Panc1 (cell line): ENCODE measurements around the gene GPRC5D. TPM values are rescaled to one million over a fixed set of nuclear protein-coding genes. Genes with fewer than 3 reads are reported as not detected.

ENCODE experiments used
- ATAC-seq: fragments of 200-7000 bp; cut with Tn5 transposase; 2 replicates; pipeline ENCODE4 v1.9.1; 2020; ENCODE audit warnings: mild to moderate bottlenecking, moderate library complexity
- BruUV-seq: library from RNA; stranded (reverse); fragments of 400-500 nt; replicated peaks from 2 replicates; lab custom pipeline; 2021; lab: Mats Ljungman, UMichigan
- CTCF ChIA-PET: fragments of 300-600 bp; sonication (Branson Sonifier 250); formaldehyde crosslinking; loops from one replicate; lab custom pipeline; 2022; ENCODE audit warnings: antibody characterized with exemption; lab: Charles Lee
- POLR2A ChIA-PET: fragments of 300-600 bp; sonication (Branson Sonifier 250); formaldehyde crosslinking; loops from one replicate; lab custom pipeline; 2022; ENCODE audit warnings: antibody characterized with exemption; lab: Charles Lee
- DNase-seq: peaks from one replicate; pipeline ENCODE4 v3.0.0-alpha.2; 2010; ENCODE audit warnings: low read depth, low spot score
- H3K27ac ChIP-seq: 2 replicates; pipeline ENCODE4 v1.5.1; 2011; ENCODE audit warnings: mild to moderate bottlenecking, low read length, inconsistent platforms
- H3K27me3 ChIP-seq: fragments of 200-500 bp; sonication (Bioruptor generic); 2 replicates; pipeline ENCODE4 v1.6.0; 2014; ENCODE audit warnings: low read length, inconsistent platforms; ENCODE audit not compliant: control insufficient read depth, insufficient read depth
- H3K36me3 ChIP-seq: fragments of 200-500 bp; sonication (Bioruptor generic); 2 replicates; pipeline ENCODE4 v1.5.1; 2014; ENCODE audit warnings: inconsistent platforms, mild to moderate bottlenecking, low read length, moderate library complexity; ENCODE audit not compliant: control insufficient read depth, insufficient read depth
- H3K4me1 ChIP-seq: 2 replicates; pipeline ENCODE4 v1.5.1; 2011; ENCODE audit warnings: inconsistent platforms, mild to moderate bottlenecking, low read length, moderate library complexity; ENCODE audit not compliant: control insufficient read depth, insufficient read depth
- H3K4me3 ChIP-seq, 2 experiments: 2 replicates each; pipeline ENCODE4 v1.5.1; 2011 to 2012; ENCODE audit warnings: low read depth in 2 of 2, low read length in 2 of 2, mild to moderate bottlenecking in 2 of 2, inconsistent platforms in 1 of 2, moderate library complexity in 1 of 2
- H3K9me3 ChIP-seq: fragments of 200-500 bp; sonication (Bioruptor generic); 2 replicates; pipeline ENCODE4 v1.5.1; 2014; ENCODE audit warnings: low read depth, mild to moderate bottlenecking, inconsistent platforms, low read length, moderate library complexity; ENCODE audit not compliant: control insufficient read depth, insufficient read depth
- POLR2AphosphoS5 ChIP-seq: IDR thresholded peaks from 2 replicates; pipeline ENCODE4 v1.6.1; 2012; ENCODE audit warnings: mild to moderate bottlenecking, low read depth, low read length, moderate library complexity
- SIN3A ChIP-seq: IDR thresholded peaks from 2 replicates; pipeline ENCODE4 v1.6.1; 2012; ENCODE audit warnings: low read depth, mild to moderate bottlenecking, low read length, moderate library complexity, borderline replicate concordance; ENCODE audit not compliant: insufficient read depth
- TCF7L2 ChIP-seq: IDR thresholded peaks from 2 replicates; pipeline ENCODE4 v1.6.1; 2011; ENCODE audit warnings: mild to moderate bottlenecking, low read depth, low read length, inconsistent platforms
- in situ Hi-C: cut with HindIII; loops from 2 replicates; pipeline ENCODE4 v1.10.0; 2016; ENCODE audit warnings: low sequenced_read_pairs, low pct_unique_long_range_greater_than_20kb
- intact Hi-C: fragments of 100-400 bp; cut with micrococcal nuclease; formaldehyde crosslinking; loops from one replicate; pipeline ENCODE4 v1.10.0; 2022; ENCODE audit not compliant: unreplicated experiment
- total RNA-seq: library from RNA; stranded (reverse); gene quantifications from one replicate; pipeline ENCODE4 v1.2.1, GENCODE V29; 2021; ENCODE audit not compliant: unreplicated experiment
- TF ChIP-seq, protein P1 (sequence below): fragments of 450-650 bp; IDR thresholded peaks from 2 replicates; pipeline ENCODE4 v1.5.1; 2017; ENCODE audit warnings: mild to moderate bottlenecking
- TF ChIP-seq, protein P2 (sequence below), 2 experiments: IDR thresholded peaks; 2 replicates each; pipeline ENCODE4 v1.6.1; 2011 to 2012; ENCODE audit warnings: low read depth in 2 of 2, control low read depth in 1 of 2, low read length in 1 of 2, mild to moderate bottlenecking in 1 of 2, moderate library complexity in 1 of 2; ENCODE audit not compliant: insufficient read depth in 1 of 2

GPRC5D gene
- total RNA-seq, 1 experiment from 2014 or later: not detected

DNA sequence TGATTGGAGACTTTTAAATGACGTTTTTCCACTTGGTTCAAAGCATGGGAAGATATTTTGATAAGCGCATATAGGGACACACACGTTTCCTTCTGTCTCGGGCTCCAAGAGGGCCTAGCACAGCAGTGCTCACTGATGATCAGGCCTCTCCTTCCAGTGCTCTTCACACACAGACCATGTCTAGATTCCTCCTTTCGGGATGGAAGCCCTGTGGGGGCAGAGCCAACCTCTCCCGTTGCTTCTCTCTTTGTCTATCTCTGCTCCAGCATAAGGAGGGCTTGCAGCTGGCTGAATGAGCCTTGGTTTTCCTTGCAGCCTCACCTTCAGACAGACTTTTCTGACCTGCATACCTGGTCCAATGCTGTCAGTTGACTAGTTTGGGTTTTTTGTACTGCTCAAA is 22.3 kb downstream of the GPRC5D start:
- Histone ChIP-seq H3K4me3 (no peak overlapping the region), H3K9me3 (no peaks in the 10 kb centered on the region), H3K36me3 (no peaks in the 10 kb centered on the region), H3K27ac (no peak overlapping the region), H3K27me3 (no peaks in the 10 kb centered on the region), H3K4me1 (peaks cover 19% of the 10 kb centered on the region)
- intact Hi-C loops: no loop called here
- no peak for TF ChIP-seq SIN3A
- TF ChIP-seq, protein P1, sequence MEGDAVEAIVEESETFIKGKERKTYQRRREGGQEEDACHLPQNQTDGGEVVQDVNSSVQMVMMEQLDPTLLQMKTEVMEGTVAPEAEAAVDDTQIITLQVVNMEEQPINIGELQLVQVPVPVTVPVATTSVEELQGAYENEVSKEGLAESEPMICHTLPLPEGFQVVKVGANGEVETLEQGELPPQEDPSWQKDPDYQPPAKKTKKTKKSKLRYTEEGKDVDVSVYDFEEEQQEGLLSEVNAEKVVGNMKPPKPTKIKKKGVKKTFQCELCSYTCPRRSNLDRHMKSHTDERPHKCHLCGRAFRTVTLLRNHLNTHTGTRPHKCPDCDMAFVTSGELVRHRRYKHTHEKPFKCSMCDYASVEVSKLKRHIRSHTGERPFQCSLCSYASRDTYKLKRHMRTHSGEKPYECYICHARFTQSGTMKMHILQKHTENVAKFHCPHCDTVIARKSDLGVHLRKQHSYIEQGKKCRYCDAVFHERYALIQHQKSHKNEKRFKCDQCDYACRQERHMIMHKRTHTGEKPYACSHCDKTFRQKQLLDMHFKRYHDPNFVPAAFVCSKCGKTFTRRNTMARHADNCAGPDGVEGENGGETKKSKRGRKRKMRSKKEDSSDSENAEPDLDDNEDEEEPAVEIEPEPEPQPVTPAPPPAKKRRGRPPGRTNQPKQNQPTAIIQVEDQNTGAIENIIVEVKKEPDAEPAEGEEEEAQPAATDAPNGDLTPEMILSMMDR: no peak
- no peak for TF ChIP-seq POLR2AphosphoS5
- TF ChIP-seq, protein P2, sequence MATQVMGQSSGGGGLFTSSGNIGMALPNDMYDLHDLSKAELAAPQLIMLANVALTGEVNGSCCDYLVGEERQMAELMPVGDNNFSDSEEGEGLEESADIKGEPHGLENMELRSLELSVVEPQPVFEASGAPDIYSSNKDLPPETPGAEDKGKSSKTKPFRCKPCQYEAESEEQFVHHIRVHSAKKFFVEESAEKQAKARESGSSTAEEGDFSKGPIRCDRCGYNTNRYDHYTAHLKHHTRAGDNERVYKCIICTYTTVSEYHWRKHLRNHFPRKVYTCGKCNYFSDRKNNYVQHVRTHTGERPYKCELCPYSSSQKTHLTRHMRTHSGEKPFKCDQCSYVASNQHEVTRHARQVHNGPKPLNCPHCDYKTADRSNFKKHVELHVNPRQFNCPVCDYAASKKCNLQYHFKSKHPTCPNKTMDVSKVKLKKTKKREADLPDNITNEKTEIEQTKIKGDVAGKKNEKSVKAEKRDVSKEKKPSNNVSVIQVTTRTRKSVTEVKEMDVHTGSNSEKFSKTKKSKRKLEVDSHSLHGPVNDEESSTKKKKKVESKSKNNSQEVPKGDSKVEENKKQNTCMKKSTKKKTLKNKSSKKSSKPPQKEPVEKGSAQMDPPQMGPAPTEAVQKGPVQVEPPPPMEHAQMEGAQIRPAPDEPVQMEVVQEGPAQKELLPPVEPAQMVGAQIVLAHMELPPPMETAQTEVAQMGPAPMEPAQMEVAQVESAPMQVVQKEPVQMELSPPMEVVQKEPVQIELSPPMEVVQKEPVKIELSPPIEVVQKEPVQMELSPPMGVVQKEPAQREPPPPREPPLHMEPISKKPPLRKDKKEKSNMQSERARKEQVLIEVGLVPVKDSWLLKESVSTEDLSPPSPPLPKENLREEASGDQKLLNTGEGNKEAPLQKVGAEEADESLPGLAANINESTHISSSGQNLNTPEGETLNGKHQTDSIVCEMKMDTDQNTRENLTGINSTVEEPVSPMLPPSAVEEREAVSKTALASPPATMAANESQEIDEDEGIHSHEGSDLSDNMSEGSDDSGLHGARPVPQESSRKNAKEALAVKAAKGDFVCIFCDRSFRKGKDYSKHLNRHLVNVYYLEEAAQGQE (IDR thresholded peaks at IDR 0.05; ENCODE audit: insufficient read depth in 1 of 2, low read depth in 2 of 2, low read length in 1 of 2): no peak
- TF ChIP-seq TCF7L2: no peak
- CTCF ChIA-PET: no interaction called here
- no TSS peak for BruUV-seq
- DNase-seq (no peak), ATAC-seq (no peak)
- in situ Hi-C loops: no loop called here
- POLR2A ChIA-PET: no interaction called here

- ATAC-seq: peak; percentile 91
- Histone ChIP-seq H3K4me1 (peaks cover 19% of the 10 kb centered on the region), H3K27ac (peak overlapping the region; percentile 93), H3K9me3 (no peaks in the 10 kb centered on the region), H3K4me3 (peak overlapping the region; percentile 49 to 70), H3K36me3 (no peaks in the 10 kb centered on the region), H3K27me3 (no peaks in the 10 kb centered on the region)
- DNase-seq: no peak
- POLR2A ChIA-PET: no interaction called here
- CTCF ChIA-PET: no interaction called here
- intact Hi-C loops: no loop called here
- in situ Hi-C loops: no loop called here
- BruUV-seq: no TSS peak
- TF ChIP-seq SIN3A (no peak), TCF7L2 (no peak), POLR2AphosphoS5 (peak; percentile 80)
- TF ChIP-seq, protein P2 (IDR thresholded peaks at IDR 0.05; ENCODE audit: insufficient read depth in 1 of 2, low read depth in 2 of 2, low read length in 1 of 2): no peak
- TF ChIP-seq, protein P1: no peak
Observed at GRCh38 chr12:12927211-12928079, 24.5 kb downstream of the GPRC5D start.
